GM19468 (cell line): ENCODE measurements around the gene CD300LD.

ENCODE experiments used
- ATAC-seq: cut with Tn5 transposase; IDR thresholded peaks from one replicate; pipeline ENCODE4 v1.9.1; 2021; ENCODE audit warnings: mild to moderate bottlenecking, moderate library complexity, moderate number of reproducible peaks; ENCODE audit not compliant: unreplicated experiment; ENCODE audit errors: extremely low read depth

CD300LD gene

GRCh38 chr17:74547264-74547663 lies 44.8 kb downstream of the CD300LD start:
- ATAC-seq = no peak

GRCh38 chr17:74546586-74546985 lies 45.5 kb downstream of the CD300LD start:
- ATAC-seq = no peak

GRCh38 chr17:74545843-74546230 lies 46.2 kb downstream of the CD300LD start, which contains the start of gene CD300C:
Gene CD300C (minus strand): TSS chr17:74546115. CDS start chr17:74545782, 333 bp downstream.
- ATAC-seq = no peak

- no peak for ATAC-seq
Measured at GRCh38 chr17:74544991-74545842, 46.9 kb downstream of the CD300LD start.

- ATAC-seq = no peak
Measured at GRCh38 chr17:74543891-74544760, 48.0 kb downstream of the CD300LD start.

- ATAC-seq = no peak
Measured at GRCh38 chr17:74543406-74543805, 48.7 kb downstream of the CD300LD start.

- ATAC-seq = no peak
Measured at GRCh38 chr17:74542727-74543383, 49.2 kb downstream of the CD300LD start.

- ATAC-seq = no peak
Measured at GRCh38 chr17:74542166-74542565, 49.9 kb downstream of the CD300LD start.

GRCh38 chr17:74541176-74542111 lies 50.6 kb downstream of the CD300LD start:
- no peak for ATAC-seq

GRCh38 chr17:74539281-74539820 lies 52.7 kb downstream of the CD300LD start:
- no peak for ATAC-seq

- no peak for ATAC-seq
Measured at GRCh38 chr17:74536890-74537289, 55.2 kb downstream of the CD300LD start.

GRCh38 chr17:74532115-74532514 lies 60.0 kb downstream of the CD300LD start:
- ATAC-seq = no peak

GRCh38 chr17:74531231-74531761 lies 60.8 kb downstream of the CD300LD start, which contains the start of gene CD300LB:
Gene CD300LB (minus strand): TSS chr17:74531475. CDS start chr17:74531350, 125 bp downstream.
- ATAC-seq = no peak

GRCh38 chr17:74530831-74531150 lies 61.3 kb downstream of the CD300LD start:
- no peak for ATAC-seq
